ENCODE measurements around the gene PRKCA.
"Not testable (repeated sequence)": the region's sequence is repeated elsewhere in the genome, so short reads cannot be mapped to it uniquely, and the experiment has no call there.

DNA sequence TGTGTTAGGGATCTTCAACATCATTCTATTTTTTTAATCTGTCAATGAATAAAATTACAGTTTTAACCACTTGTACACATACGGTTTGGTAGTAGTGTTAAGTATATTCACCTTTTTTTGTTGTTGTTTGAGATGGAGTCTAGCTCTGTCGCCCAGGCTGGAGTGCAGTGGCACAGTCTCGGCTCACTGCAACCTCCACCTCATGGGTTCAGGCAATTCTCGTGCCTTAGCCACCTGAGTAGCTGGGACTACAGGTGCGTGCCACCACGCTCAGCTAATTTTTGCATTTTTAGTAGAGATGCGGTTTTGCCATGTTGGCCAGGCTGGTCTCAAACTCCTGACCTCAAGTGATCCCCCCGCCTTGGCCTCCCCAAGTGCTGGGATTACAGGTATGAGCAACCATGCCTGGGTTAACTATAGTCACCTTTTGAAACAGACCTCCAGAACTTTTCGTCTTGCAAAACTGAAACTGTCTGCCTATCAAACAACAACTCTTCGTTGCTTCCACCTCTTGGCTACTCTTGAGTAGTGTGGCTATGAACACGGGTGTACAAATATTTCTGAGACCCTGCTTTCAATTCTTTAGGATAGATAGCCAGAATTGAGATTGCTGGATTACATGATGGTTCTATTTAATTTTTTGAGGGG lies 97.8 kb downstream of the PRKCA start:
- TF ChIP-seq POLR2AphosphoS5 (IDR thresholded peaks at IDR 0.05; ENCODE audit: borderline replicate concordance, low read depth, low read length); EZH2 (IDR thresholded peaks at IDR 0.05); FOXP2 (optimal IDR thresholded peaks at IDR 0.05; ENCODE audit: control extremely low read depth, extremely low read length, insufficient read depth): not testable (repeated sequence)

All from SK-N-MC (cell line).